Measurements from ENCODE around the gene GPR34.

GPR34 gene

DNA sequence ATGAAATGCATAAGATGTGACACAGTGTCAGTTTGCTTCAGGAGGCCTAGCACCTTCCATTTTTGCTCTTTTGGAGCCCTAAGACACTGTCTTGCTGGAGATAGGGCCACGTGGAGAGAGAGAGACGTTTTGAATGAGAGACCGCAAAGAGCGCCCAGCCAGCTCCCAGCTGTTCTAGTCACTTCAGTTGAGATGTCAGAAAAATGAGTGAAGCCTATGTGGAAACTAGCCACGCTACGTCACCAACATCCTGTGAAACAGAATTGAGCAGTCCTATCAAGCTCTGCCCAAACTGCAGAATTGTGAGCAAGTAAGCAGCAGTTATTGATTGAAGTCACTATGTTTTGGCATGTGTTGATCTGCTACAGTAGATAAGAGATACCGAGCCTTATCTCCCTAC, 48.3 kb downstream of the GPR34 start:
- DNase-seq (ENCODE audit: low read depth), result no peak

- no peak for DNase-seq (ENCODE audit: low read depth)
Measured at GRCh38 chrX:41739871-41740270, 51.1 kb downstream of the GPR34 start.

All from iris pigment epithelial cell (primary cell).